NCI-H774 (cell line): ENCODE results near the gene NEFH.

Experiments used
- DNase-seq: peaks from one replicate; lab custom pipeline; 2025; lab: John Stamatoyannopoulos, UW

NEFH gene

DNA sequence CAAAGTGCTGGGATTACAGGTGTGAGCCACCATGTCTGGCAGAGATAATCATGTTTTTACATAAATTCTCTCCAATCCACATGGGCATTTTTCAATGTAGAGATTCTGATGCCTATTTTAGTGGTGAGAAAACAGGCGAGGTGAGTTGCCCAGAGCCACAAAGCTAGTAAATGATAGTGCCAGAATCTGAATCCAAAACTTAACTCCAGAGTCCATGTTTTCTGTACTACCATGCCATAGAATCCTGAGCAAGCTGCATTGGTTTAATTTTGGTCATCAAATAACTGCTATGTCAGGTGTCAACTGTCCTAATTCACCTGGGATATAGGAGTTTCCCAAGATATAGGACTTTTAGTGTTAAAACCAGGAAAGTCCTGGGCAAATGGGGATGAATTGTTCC lies 13.6 kb downstream of the NEFH start:
- DNase-seq = no peak

DNA sequence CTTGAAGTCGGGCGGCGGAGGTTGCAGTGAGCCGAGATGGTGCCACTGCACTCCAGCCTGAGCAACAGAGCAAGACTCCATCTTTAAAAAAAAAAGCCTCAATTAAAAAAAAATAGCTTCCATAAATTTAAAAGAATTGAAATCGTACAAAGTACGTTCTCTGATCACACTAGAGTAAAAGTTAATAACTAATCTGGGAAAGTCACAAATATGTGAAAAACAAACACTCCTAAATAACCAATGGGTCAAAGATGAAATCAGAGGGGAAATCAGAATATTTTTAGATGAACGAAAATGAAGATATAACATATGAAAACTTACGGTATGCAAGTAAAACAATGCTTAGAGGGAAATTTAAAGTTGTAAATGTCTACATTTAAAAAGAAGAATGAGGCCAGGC lies 19.8 kb downstream of the NEFH start:
- DNase-seq = no peak

- DNase-seq = no peak
Observed at GRCh38 chr22:29503811-29504372, 23.9 kb downstream of the NEFH start.

- DNase-seq = no peak
Observed at GRCh38 chr22:29509298-29509697, 29.3 kb downstream of the NEFH start.

DNA sequence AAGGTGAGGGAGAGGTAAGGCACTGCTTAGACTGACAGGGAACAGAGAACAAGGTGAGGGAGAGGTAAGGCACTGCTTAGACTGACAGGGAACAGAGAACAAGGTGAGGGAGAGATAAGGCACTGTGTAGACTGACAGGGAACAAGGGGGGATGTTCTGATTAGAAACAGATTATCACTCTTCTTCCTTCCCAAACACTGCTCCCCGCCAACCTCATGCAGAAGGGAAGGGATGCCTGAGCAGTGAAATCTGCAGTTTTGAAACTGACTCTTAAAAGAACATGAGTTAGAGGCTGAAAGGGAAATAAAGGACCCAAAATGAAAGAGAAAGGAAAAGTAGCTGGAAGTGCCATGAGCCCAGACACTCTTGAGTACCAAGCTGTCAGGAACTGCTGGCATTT lies 29.8 kb downstream of the NEFH start:
- no peak for DNase-seq

- no peak for DNase-seq
Observed at GRCh38 chr22:29510542-29510941, 30.5 kb downstream of the NEFH start.

DNA sequence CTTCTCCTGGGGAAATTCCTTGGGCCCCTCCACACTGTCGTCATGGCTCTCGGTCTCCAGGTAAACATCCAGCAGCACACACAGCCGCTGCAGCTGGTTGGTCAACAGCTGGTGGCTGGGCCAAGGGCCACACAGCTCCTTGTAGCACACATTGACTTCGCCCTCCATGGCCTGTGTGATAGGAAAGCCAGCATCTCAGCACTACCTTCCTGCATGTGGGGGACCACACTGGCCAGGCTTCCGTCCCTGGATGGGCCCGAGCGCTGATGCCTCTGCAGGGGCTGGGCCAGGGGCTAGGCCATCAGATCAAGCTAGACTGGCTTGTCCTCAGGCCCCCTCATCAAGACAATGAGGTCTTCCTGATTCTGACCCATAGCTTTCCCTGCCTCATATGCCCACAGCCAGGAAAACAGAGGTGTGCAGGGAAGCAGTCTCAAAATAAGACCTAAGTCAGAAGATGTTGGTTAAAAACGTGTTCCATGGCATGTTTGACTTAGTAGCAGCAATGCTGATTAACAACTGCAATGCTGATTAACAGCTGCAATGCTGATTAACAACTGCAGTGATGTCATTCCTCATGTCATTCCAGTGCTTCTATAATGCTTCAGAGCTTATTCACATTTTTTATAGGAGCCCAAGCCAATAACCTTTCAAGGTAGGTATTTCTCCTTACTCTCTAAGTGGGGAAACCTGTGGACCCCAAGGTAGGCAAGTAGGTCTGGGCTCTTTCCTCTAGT lies 31.3 kb downstream of the NEFH start:
- no peak for DNase-seq

DNA sequence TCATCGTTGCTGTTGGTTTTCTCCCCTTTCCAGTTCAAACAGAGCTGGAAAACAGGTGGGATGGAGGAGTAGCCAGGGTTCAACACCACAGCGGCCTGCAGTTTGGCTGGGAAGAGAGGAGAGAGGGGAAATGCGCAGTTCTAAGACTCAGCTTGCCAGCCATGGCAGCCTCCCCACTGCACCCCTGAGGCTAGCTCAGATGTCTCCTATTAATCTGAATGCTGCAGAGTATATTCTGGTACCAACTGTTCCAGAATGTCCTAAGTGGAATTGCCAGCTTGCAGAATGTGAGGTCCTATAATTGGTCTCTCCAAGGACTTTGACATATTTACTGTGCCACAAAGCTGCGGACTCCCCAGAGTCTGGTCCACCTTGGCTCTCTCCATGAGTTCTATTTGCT lies 32.0 kb downstream of the NEFH start:
- DNase-seq = no peak

- no peak for DNase-seq
Observed at GRCh38 chr22:29517215-29517908, 37.3 kb downstream of the NEFH start.

GRCh38 chr22:29518427-29518826 lies 38.4 kb downstream of the NEFH start:
- no peak for DNase-seq

DNA sequence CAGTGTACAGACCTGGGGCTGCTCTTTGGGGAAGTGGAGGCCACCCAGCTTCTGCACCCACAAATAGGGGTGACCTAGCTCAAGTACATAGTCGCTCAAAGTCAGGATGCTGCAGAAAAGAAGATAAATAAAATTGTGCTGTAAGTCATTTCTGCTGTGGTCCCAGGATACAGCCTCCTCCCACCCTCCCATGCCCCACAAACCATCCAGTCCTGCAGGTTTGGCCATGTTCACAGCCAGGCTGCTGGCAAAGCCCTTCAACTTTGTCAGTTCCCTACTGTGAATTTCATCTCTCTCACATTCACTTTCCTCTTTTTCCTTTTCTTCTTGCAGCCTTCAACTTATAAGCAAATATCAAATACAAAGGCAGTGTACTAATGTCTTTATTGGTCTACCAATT lies 40.0 kb downstream of the NEFH start:
- DNase-seq = no peak

GRCh38 chr22:29520851-29521250 lies 40.8 kb downstream of the NEFH start:
- no peak for DNase-seq

GRCh38 chr22:29521526-29521925 lies 41.5 kb downstream of the NEFH start:
- DNase-seq = no peak

DNA sequence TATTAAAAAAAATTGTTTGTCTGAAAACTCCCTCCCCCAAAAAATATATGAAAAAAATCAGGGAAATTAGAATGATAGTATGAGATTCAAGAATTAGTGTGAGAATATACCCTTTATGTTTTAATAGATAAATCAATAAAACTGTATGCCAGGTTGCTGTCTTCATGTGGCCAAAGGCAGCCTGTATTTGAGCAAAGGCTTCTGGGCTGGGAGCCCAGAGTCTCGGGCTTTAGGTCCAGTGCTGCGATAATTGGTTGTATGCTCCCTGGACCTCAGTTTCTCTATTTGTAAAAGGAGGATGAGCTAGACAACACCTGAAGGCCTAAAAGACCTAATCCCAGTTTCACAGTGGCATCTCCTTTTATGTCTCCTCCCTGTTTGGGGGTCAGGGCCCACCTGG lies 43.7 kb downstream of the NEFH start:
- DNase-seq = no peak

DNA sequence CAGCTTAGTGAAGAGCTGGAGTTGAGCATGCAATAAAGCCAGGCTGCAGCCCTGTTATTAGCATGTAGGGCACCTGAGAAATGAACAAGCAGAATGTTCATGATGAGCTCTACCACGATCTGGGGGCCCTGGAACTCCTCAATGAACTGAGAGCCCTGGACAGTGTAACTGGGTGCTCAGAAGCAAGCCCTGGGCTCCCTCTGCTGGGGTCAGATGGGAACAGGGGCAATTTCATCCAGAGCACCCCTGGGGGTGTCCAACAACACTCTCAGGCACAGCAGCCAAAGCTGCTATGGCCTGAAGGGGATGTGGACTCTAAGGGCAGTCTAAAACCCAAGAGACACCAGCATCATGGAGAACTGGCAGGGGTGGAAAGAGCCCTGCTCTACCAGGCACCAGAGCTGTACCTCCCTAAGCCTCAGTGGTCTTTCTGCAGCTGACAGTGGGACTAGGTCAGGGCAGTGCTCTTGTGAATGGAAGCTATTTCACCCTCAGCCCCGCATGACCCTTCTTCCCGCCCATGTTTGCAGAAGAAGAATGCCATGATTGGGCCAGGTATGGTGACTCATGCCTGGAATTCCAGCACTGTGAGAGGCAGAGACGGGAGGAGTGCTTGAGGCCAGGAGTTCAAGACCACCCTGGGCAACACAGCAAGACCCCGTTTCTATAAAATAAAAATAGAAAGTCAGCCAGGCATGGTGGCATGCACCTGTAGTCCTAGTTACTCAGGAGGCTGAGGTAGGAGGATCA lies 44.6 kb downstream of the NEFH start:
- DNase-seq = no peak

GRCh38 chr22:29528144-29528543 lies 48.1 kb downstream of the NEFH start:
- no peak for DNase-seq

DNA sequence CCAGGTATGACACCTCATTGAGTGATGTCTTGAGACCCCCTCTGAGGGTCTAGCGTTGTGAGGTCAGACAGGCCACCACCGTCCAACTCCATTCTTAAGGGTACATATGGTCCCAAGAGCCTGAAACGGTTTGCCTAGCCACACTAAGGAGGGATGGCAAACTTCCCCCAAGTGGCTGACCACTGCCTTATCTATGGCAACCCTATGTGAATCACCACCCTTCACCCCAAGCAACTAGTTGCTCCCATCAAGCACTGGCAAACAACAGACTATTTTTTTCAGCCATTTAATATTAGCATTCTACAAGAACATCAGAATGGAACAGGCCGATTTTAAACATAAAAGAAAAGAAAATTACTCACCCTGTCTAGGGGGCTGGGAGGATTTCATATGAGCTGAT lies 50.7 kb downstream of the NEFH start:
- no peak for DNase-seq

GRCh38 chr22:29531419-29531818 lies 51.4 kb downstream of the NEFH start:
- no peak for DNase-seq

DNA sequence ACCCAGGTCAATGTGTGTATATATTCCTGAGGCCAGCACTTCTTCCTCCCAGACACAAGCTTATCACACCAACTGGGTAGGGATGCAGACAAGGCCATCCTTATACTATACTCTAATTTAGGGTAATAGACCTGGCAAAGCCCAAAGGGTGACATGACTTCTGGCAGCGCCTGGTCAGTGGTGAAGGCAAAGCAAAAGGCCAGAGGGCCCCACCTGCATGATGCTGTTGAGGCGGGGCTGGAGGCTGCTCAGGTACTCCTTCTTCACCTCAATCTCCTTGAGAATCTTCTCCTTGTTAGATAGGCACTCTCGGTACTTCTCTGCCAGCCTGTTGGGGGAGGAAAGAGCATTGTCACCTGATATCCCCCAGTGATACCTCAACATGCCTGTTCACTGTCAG lies 56.4 kb downstream of the NEFH start:
- DNase-seq = no peak

DNA sequence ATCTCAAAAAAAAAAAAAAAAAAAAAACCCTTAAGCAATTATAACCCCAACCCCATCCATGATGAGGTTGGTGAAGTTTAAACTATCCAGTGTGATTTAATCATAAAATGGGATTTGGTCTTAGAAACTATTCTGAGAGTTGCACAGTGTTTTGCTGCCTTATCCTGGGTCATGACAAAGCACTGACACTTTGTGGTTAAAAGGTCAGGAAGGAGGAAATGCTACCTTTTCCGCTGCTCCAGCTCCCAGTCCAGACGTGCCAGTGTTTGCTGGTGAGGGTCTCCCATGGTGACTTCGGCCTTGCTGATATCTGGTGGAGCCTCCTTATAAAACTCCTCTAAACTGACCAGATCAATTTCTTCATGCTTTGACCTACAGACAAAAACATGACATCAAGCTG lies 59.1 kb downstream of the NEFH start:
- no peak for DNase-seq
